Rectal smooth muscle tissue (tissue), 1 donor: ENCODE results near the gene USB1.

Experiments
- H3K27ac ChIP-seq: one replicate; pipeline ENCODE4 v1.7.0; 2013; ENCODE audit warnings: low read depth, low read length, inconsistent platforms
- H3K27me3 ChIP-seq: one replicate; pipeline ENCODE4 v1.7.0; 2013; ENCODE audit warnings: low read length; ENCODE audit not compliant: control insufficient read depth, insufficient read depth
- H3K36me3 ChIP-seq: one replicate; pipeline ENCODE4 v1.7.0; 2013; ENCODE audit warnings: low read length; ENCODE audit not compliant: control insufficient read depth, insufficient read depth
- H3K4me1 ChIP-seq: one replicate; pipeline ENCODE4 v1.7.0; 2013; ENCODE audit warnings: low read length; ENCODE audit not compliant: control insufficient read depth, insufficient read depth
- H3K4me3 ChIP-seq: one replicate; pipeline ENCODE4 v1.7.0; 2013; ENCODE audit warnings: low read length
- H3K9ac ChIP-seq: one replicate; pipeline ENCODE4 v1.7.0; 2013; ENCODE audit warnings: low read length

The USB1 gene

DNA sequence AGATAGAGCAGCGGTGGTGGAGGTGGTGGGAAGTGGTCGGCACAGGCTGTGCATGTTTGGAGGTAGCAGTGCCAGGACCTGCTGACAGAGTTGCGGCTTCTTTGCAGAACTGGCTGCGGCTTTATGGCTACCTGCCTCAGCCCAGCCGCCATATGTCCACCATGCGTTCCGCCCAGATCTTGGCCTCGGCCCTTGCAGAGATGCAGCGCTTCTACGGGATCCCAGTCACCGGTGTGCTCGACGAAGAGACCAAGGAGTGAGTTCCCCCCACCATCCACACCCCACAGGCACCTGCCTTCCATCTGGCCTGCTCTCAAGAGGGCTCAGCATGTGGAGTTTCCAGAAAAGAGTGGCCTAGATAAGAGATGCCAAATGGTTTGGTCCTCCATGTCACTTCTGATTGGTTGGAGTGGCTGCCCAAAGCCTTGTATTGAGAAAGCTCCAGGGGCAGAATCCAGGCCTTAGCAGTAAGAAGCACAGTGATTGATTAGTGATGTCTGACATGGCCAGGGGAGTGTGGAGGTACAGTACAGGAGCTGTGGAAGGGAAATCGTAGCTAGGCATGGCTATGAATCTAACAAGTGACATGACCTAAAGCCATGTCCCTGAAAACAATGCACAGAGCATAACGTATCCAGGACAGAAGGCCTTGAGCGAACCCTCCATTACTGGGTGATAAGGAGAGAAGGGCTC, 36.3 kb downstream of the USB1 start:
- no peak overlapping the region for H3K9ac ChIP-seq
- no peak overlapping the region for H3K4me3 ChIP-seq
- peaks cover 12% of the 10 kb centered on the region for H3K36me3 ChIP-seq
- no peak overlapping the region for H3K27ac ChIP-seq
- no peaks in the 10 kb centered on the region for H3K27me3 ChIP-seq
- no peaks in the 10 kb centered on the region for H3K4me1 ChIP-seq

GRCh38 chr16:58038219-58038641, 37.0 kb downstream of the USB1 start:
- Histone ChIP-seq H3K4me3 (no peak overlapping the region), H3K9ac (no peak overlapping the region), H3K4me1 (no peaks in the 10 kb centered on the region), H3K27ac (no peak overlapping the region), H3K27me3 (no peaks in the 10 kb centered on the region), H3K36me3 (peaks cover 19% of the 10 kb centered on the region)

DNA sequence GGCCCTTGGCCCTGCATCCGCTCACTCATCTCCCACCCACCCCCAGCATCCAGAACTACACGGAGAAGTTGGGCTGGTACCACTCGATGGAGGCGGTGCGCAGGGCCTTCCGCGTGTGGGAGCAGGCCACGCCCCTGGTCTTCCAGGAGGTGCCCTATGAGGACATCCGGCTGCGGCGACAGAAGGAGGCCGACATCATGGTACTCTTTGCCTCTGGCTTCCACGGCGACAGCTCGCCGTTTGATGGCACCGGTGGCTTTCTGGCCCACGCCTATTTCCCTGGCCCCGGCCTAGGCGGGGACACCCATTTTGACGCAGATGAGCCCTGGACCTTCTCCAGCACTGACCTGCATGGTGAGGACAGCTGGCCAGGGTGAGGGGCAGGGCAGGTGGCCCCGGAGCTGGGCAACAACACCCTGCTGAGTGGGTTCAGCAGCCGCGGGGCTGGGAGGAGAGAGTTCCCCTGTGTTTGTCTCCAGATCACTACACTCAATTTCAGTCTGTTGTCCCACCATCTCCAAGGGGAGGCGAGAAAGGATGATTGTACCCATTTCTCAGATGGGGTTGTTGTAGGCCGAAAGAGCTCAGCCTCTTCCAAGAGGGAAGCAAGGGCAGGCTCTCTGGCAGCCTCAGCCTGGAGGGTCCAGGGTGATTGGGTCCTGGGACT, 38.8 kb downstream of the USB1 start:
- no peak overlapping the region for H3K27ac ChIP-seq
- no peaks in the 10 kb centered on the region for H3K4me1 ChIP-seq
- no peaks in the 10 kb centered on the region for H3K27me3 ChIP-seq
- H3K4me3 ChIP-seq: no peak overlapping the region
- peaks cover 25% of the 10 kb centered on the region for H3K36me3 ChIP-seq
- H3K9ac ChIP-seq: no peak overlapping the region

DNA sequence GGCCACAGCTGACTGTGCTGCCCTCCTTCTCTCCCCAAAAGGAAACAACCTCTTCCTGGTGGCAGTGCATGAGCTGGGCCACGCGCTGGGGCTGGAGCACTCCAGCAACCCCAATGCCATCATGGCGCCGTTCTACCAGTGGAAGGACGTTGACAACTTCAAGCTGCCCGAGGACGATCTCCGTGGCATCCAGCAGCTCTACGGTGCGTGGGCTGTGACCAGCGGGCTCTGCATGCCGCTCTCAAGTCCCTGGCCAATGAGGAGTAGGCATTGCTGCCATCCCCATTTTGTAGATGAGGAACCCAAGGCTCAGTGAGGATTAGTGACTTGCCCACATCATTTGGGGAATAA, 39.3 kb downstream of the USB1 start:
- Histone ChIP-seq H3K27me3 (no peaks in the 10 kb centered on the region), H3K4me1 (no peaks in the 10 kb centered on the region), H3K4me3 (no peak overlapping the region), H3K27ac (no peak overlapping the region), H3K36me3 (peaks cover 25% of the 10 kb centered on the region), H3K9ac (no peak overlapping the region)

DNA sequence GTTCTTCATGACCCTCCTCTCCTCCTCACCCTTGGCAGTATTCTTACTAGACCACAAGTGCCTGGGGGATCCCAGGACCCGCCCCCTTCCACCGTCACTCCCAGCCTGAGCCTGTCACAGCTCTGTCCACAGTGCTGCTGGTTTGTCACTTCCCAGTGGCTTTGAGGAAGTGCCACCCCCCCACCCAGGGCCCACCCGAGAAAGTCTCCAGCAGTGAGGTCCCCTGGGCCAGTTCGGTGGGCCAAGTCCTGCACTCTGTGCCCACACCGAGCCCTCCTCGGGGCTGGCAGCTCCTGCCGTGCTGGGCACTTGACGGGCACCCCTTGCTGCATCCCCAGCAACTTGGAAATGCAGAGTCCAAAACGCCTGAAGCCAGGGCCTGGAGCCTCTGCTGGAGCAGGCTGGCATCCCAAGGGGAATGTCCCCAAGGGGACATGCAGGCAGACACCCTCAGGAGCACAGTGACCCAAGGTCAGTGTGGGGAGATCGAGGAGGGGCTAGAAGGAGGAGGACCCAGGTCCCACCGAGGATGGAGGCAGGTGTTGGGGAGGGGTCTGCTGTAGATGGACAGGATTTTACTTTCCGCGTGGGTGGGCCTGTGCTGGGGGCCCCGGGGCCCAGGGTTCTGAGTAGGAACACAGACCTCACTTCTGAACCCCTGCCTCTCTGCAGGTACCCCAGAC, 39.9 kb downstream of the USB1 start:
- H3K9ac ChIP-seq: no peak overlapping the region
- no peaks in the 10 kb centered on the region for H3K4me1 ChIP-seq
- H3K27ac ChIP-seq: no peak overlapping the region
- H3K4me3 ChIP-seq: no peak overlapping the region
- peaks cover 25% of the 10 kb centered on the region for H3K36me3 ChIP-seq
- H3K27me3 ChIP-seq: no peaks in the 10 kb centered on the region

GRCh38 chr16:58041628-58041955, 40.4 kb downstream of the USB1 start:
- H3K36me3 ChIP-seq: peaks cover 25% of the 10 kb centered on the region
- H3K4me3 ChIP-seq: no peak overlapping the region
- no peaks in the 10 kb centered on the region for H3K4me1 ChIP-seq
- no peaks in the 10 kb centered on the region for H3K27me3 ChIP-seq
- H3K9ac ChIP-seq: no peak overlapping the region
- no peak overlapping the region for H3K27ac ChIP-seq

DNA sequence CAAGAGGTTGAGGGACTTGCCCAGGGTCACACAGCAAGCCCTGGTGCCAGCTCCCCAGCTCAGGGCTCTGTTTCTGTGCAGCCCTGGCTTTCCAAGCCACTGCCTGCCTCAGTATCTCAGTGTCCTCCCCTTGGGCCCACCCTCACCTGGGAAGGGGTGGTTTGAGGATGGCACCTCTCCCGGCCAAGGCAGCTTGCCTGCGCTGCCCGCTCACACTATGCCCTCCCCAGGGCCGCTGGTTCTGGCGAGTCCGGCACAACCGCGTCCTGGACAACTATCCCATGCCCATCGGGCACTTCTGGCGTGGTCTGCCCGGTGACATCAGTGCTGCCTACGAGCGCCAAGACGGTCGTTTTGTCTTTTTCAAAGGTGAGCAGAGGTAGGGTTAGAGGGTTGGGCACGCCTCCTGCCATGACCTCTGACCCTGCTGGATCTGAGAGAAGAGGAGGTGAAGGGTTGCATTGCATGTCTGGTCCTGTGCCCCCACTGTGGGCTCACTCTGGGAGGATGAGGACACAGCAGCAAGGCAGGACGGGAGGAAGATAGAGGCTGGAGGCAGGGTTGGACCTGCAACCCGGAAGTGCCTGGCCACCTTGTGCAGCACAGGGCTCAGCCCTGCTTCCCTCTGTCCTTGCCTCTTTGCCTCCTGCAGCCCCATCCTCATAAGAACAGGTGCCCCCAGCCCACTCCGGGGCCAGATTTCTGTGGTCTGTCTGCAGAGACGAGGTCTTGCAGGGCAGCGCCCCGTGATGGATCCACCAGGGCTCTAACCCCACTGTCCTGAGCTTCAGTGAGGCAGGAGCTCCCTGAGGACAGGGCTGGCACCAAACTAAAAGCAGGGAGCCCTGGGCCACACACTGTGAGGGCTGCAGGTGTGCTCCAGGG, 41.0 kb downstream of the USB1 start:
- no peak overlapping the region for H3K9ac ChIP-seq
- H3K27ac ChIP-seq: no peak overlapping the region
- H3K36me3 ChIP-seq: peaks cover 25% of the 10 kb centered on the region
- H3K27me3 ChIP-seq: no peaks in the 10 kb centered on the region
- H3K4me1 ChIP-seq: no peaks in the 10 kb centered on the region
- no peak overlapping the region for H3K4me3 ChIP-seq

- Histone ChIP-seq H3K9ac (no peak overlapping the region), H3K27me3 (no peaks in the 10 kb centered on the region), H3K36me3 (peaks cover 25% of the 10 kb centered on the region), H3K4me3 (no peak overlapping the region), H3K4me1 (no peaks in the 10 kb centered on the region), H3K27ac (no peak overlapping the region)
Observed at GRCh38 chr16:58042886-58043515, 41.8 kb downstream of the USB1 start.

GRCh38 chr16:58043571-58044155, 42.5 kb downstream of the USB1 start:
- no peak overlapping the region for H3K27ac ChIP-seq
- H3K9ac ChIP-seq: no peak overlapping the region
- no peak overlapping the region for H3K4me3 ChIP-seq
- H3K36me3 ChIP-seq: peaks cover 25% of the 10 kb centered on the region
- no peaks in the 10 kb centered on the region for H3K27me3 ChIP-seq
- H3K4me1 ChIP-seq: no peaks in the 10 kb centered on the region

GRCh38 chr16:58044266-58045019, 43.2 kb downstream of the USB1 start:
- H3K4me1 ChIP-seq: no peaks in the 10 kb centered on the region

GRCh38 chr16:58045096-58045495, 43.9 kb downstream of the USB1 start:
- no peaks in the 10 kb centered on the region for H3K4me1 ChIP-seq
- H3K9ac ChIP-seq: no peak overlapping the region
- no peaks in the 10 kb centered on the region for H3K27me3 ChIP-seq
- H3K27ac ChIP-seq: no peak overlapping the region
- H3K36me3 ChIP-seq: peaks cover 25% of the 10 kb centered on the region
- H3K4me3 ChIP-seq: no peak overlapping the region

More at GRCh38 chr16:58044266-58045019, 43.2 kb downstream of the USB1 start:
- Histone ChIP-seq H3K27me3 (no peaks in the 10 kb centered on the region), H3K36me3 (peaks cover 25% of the 10 kb centered on the region), H3K4me3 (no peak overlapping the region), H3K27ac (no peak overlapping the region), H3K9ac (no peak overlapping the region)
